ENCODE data around the gene IPO4. TPM values are rescaled to one million over a fixed set of nuclear protein-coding genes. Genes with fewer than 3 reads are reported as not detected.
"Not testable (repeated sequence)": the region's sequence is repeated elsewhere in the genome, so short reads cannot be mapped to it uniquely, and the experiment has no call there.

IPO4 gene
- total RNA-seq: 50.2 and 55.0 TPM in 2 replicates

- intact Hi-C loops (cut with micrococcal nuclease): loop anchor here (1.0 to 2.0 kb wide), 6 partner anchors 25 to 74 kb away; partner anchors contain the start of genes CHMP4A, DCAF11, GMPR2 and IRF9
Measured at GRCh38 chr14:24188251-24189058, at the start of gene IPO4. TSS of gene IPO4 (minus strand) at chr14:24188816. CDS start at chr14:24188787, 29 bp downstream.

- intact Hi-C loops (cut with micrococcal nuclease): no loop called here
Measured at GRCh38 chr14:24238123-24238522, 49.5 kb upstream of the IPO4 start.

GRCh38 chr14:24237463-24237955, 48.9 kb upstream of the IPO4 start:
- intact Hi-C loops (cut with micrococcal nuclease): no loop called here

- intact Hi-C loops (cut with micrococcal nuclease): no loop called here
Measured at GRCh38 chr14:24236689-24237462, 48.3 kb upstream of the IPO4 start.

- intact Hi-C loops (cut with micrococcal nuclease): no loop called here
Measured at GRCh38 chr14:24235804-24236688, 47.4 kb upstream of the IPO4 start.

GRCh38 chr14:24234095-24235005, 45.7 kb upstream of the IPO4 start:
- intact Hi-C loops (cut with micrococcal nuclease): no loop called here

- intact Hi-C loops (cut with micrococcal nuclease): loop anchor here (2.0 kb wide), 1 partner anchor 45 kb away; the partner anchor contains the start of gene IPO4
Measured at GRCh38 chr14:24233538-24233866, 44.9 kb upstream of the IPO4 start.

GRCh38 chr14:24232645-24233537, 44.3 kb upstream of the IPO4 start, which contains the start of gene GMPR2:
TSS of gene GMPR2 (plus strand) at chr14:24232929. CDS start at chr14:24233254, 325 bp downstream.
- intact Hi-C loops (cut with micrococcal nuclease): loop anchor here (1.0 to 2.0 kb wide), 6 partner anchors 9 to 209 kb away; partner anchors contain the start of genes EMC9, IPO4, MDP1 and RABGGTA

- intact Hi-C loops (cut with micrococcal nuclease): loop anchor here (1.0 to 2.0 kb wide), 6 partner anchors 10 to 210 kb away; partner anchors contain the start of genes EMC9, IPO4, MDP1 and RABGGTA
Measured at GRCh38 chr14:24232121-24232644, 43.6 kb upstream of the IPO4 start, which contains the start of gene NEDD8. TSS of gene NEDD8 (minus strand) at chr14:24232367. CDS start at chr14:24232267, 100 bp downstream.

- intact Hi-C loops (cut with micrococcal nuclease): loop anchor here (1.0 to 2.0 kb wide), 6 partner anchors 11 to 211 kb away; partner anchors contain the start of genes EMC9, IPO4, MDP1 and RABGGTA
Measured at GRCh38 chr14:24231263-24232120, 42.9 kb upstream of the IPO4 start.

- intact Hi-C loops (cut with micrococcal nuclease): no loop called here
Measured at GRCh38 chr14:24228902-24229301, 40.3 kb upstream of the IPO4 start.

- intact Hi-C loops (cut with micrococcal nuclease): no loop called here
Measured at GRCh38 chr14:24226473-24226872, 37.9 kb upstream of the IPO4 start.

- intact Hi-C loops (cut with micrococcal nuclease): no loop called here
Measured at GRCh38 chr14:24224618-24225071, 36.0 kb upstream of the IPO4 start.

GRCh38 chr14:24222987-24223386, 34.4 kb upstream of the IPO4 start:
- intact Hi-C loops (cut with micrococcal nuclease): not testable (repeated sequence)

GRCh38 chr14:24219521-24219920, 30.9 kb upstream of the IPO4 start:
- intact Hi-C loops (cut with micrococcal nuclease): no loop called here

- intact Hi-C loops (cut with micrococcal nuclease): no loop called here
Measured at GRCh38 chr14:24219080-24219479, 30.5 kb upstream of the IPO4 start.

- intact Hi-C loops (cut with micrococcal nuclease): loop anchor here (1.0 kb wide), 5 partner anchors 15 to 116 kb away; partner anchors contain the start of genes DHRS1, GMPR2, NEDD8 and NOP9
Measured at GRCh38 chr14:24216876-24217275, 28.3 kb upstream of the IPO4 start.

Data from T-helper 2 cell treated with Interferon-gamma antibody and Interleukin-4, amounts not matched to agents 100 ng/mL and 5 ng/mL, for 36 hours (primary cell).